A549 (cell line): ENCODE measurements around the gene CBR4. TPM values are rescaled to one million over a fixed set of nuclear protein-coding genes. Genes with fewer than 3 reads are reported as not detected.

Source experiments
- ATAC-seq, 2 experiments: fragments of 200-7000 bp in 1 of 2; fragments of >200 bp in 1 of 2; cut with Nextera tagmentation in 1 of 2; cut with Tn5 transposase in 1 of 2; 3 replicates each; pipeline versions ENCODE4 v1.8.0 to v1.9.1; 2018 to 2020; ENCODE audit warnings: mild to moderate bottlenecking in 1 of 2, moderate library complexity in 1 of 2
- CTCF ChIA-PET: fragments of 300-600 bp; sonication (Branson Sonifier 250); formaldehyde crosslinking; extraction: SDS; loops from one replicate; lab custom pipeline; 2021; ENCODE audit warnings: antibody characterized with exemption, inconsistent platforms; lab: Yijun Ruan, JAX
- POLR2A ChIA-PET: fragments of 350-600 bp; formaldehyde crosslinking; extraction: SDS; loops from one replicate; lab custom pipeline; 2021; ENCODE audit warnings: antibody characterized with exemption, inconsistent platforms; lab: Yijun Ruan, JAX
- DNase-seq, 2 experiments: peaks; one replicate each; pipeline versions ENCODE4 v3.0.0 to v3.0.0-alpha.2; 2011 to 2016; ENCODE audit warnings: low read depth in 1 of 2, low spot score in 1 of 2
- FAIRE-seq: peaks from 2 replicates; lab custom pipeline; 2011; peaks lifted over from hg19 to GRCh38; lab: Jason Lieb, UNC
- H3K27ac ChIP-seq, 2 experiments: fragments of >200 bp; sonication (Bioruptor Twin); formaldehyde crosslinking; 3 replicates each; pipeline ENCODE4 v1.5.1; 2016 to 2017
- H3K4me1 ChIP-seq: fragments of >200 bp; sonication (Bioruptor Twin); formaldehyde crosslinking; 3 replicates; pipeline ENCODE4 v1.6.1; 2016
- H3K4me2 ChIP-seq: fragments of >200 bp; sonication (Bioruptor Twin); formaldehyde crosslinking; 3 replicates; pipeline ENCODE4 v1.6.1; 2016
- H3K4me3 ChIP-seq: fragments of >200 bp; sonication (Bioruptor Twin); formaldehyde crosslinking; 3 replicates; pipeline ENCODE4 v1.5.1; 2016
- H3K9me3 ChIP-seq: fragments of >200 bp; sonication (Bioruptor Twin); formaldehyde crosslinking; 3 replicates; pipeline ENCODE4 v1.6.1; 2016
- ATOH8 ChIP-seq: fragments of 250-450 bp; sonication (Bioruptor Pico); IDR thresholded peaks from 2 replicates; pipeline ENCODE4 v1.5.0; 2020; ENCODE audit warnings: low read depth, mild to moderate bottlenecking, moderate library complexity
- BHLHE40 ChIP-seq: IDR thresholded peaks from 2 replicates; pipeline ENCODE4 v1.6.1; 2012; ENCODE audit warnings: low read depth, low read length, inconsistent platforms
- CBX2 ChIP-seq: fragments of 200-600 bp; sonication (generic); IDR thresholded peaks from 2 replicates; pipeline ENCODE4 v1.6.1; 2016; ENCODE audit warnings: low read depth, mild to moderate bottlenecking, borderline replicate concordance
- CHD2 ChIP-seq: fragments of 150-350 bp; IDR thresholded peaks from 2 replicates; pipeline ENCODE4 v1.6.1; 2014; ENCODE audit warnings: low read length; ENCODE audit not compliant: partially characterized antibody
- CTCF ChIP-seq: fragments of >200 bp; sonication (Bioruptor Twin); formaldehyde crosslinking; IDR thresholded peaks from 3 replicates; pipeline ENCODE4 v1.5.1; 2016
- EHF ChIP-seq: fragments of 250-450 bp; sonication (Bioruptor Pico); IDR thresholded peaks from 2 replicates; pipeline ENCODE4 v1.5.0; 2020; ENCODE audit warnings: mild to moderate bottlenecking
- FOSL2 ChIP-seq, 2 experiments: fragments of 450-650 bp in 1 of 2; fragments of >200 bp in 1 of 2; sonication (Bioruptor Twin) in 1 of 2; formaldehyde crosslinking; IDR thresholded peaks; 2 replicates each; pipeline versions ENCODE4 v1.5.0 to v1.6.1; 2016 to 2020; ENCODE audit warnings: mild to moderate bottlenecking in 1 of 2, moderate library complexity in 1 of 2
- FOXS1 ChIP-seq: fragments of 250-450 bp; sonication (Bioruptor Pico); IDR thresholded peaks from 2 replicates; pipeline ENCODE4 v1.5.0; 2020; ENCODE audit warnings: mild to moderate bottlenecking, moderate library complexity
- HOXB5 ChIP-seq: fragments of 250-450 bp; sonication (Bioruptor Pico); IDR thresholded peaks from 2 replicates; pipeline ENCODE4 v1.5.0; 2020; ENCODE audit warnings: mild to moderate bottlenecking, moderate library complexity
- JUNB ChIP-seq: fragments of >200 bp; sonication (Bioruptor Twin); formaldehyde crosslinking; IDR thresholded peaks from 2 replicates; pipeline ENCODE4 v1.6.1; 2016
- MYC ChIP-seq: IDR thresholded peaks from 2 replicates; pipeline ENCODE4 v1.6.1; 2012; ENCODE audit warnings: mild to moderate bottlenecking, inconsistent platforms, low read length, improper control_type of control experiment, borderline replicate concordance
- NFE2L2 ChIP-seq: fragments of 150-350 bp; conservative IDR thresholded peaks from 2 replicates; pipeline ENCODE4 v1.6.1; 2014; ENCODE audit warnings: low read length
- PHF8 ChIP-seq: fragments of 200-600 bp; sonication (generic); IDR thresholded peaks from 2 replicates; pipeline ENCODE4 v1.6.1; 2016; ENCODE audit warnings: low read depth, mild to moderate bottlenecking, antibody characterized with exemption, moderate library complexity, borderline replicate concordance
- POLR2A ChIP-seq: IDR thresholded peaks from 2 replicates; pipeline ENCODE4 v1.6.1; 2012; ENCODE audit warnings: mild to moderate bottlenecking, low read length
- RAD21 ChIP-seq, 2 experiments: fragments of >200 bp in 1 of 2; sonication (Bioruptor Twin) in 1 of 2; formaldehyde crosslinking in 1 of 2; IDR thresholded peaks in 1 of 2; conservative IDR thresholded peaks in 1 of 2; 2 replicates in 1 of 2; 3 replicates in 1 of 2; pipeline ENCODE4 v1.6.1; 2012 to 2018; ENCODE audit warnings: inconsistent platforms in 1 of 2
- RNF2 ChIP-seq: fragments of 200-600 bp; sonication (generic); IDR thresholded peaks from 2 replicates; pipeline ENCODE4 v1.6.1; 2016; ENCODE audit warnings: low read depth, mild to moderate bottlenecking, antibody characterized with exemption, moderate library complexity, borderline replicate concordance
- ZC3H11A ChIP-seq: fragments of 450-650 bp; IDR thresholded peaks from 2 replicates; pipeline ENCODE4 v1.6.1; 2014; ENCODE audit warnings: antibody characterized with exemption, mild to moderate bottlenecking
- ZFP36 ChIP-seq: fragments of 450-650 bp; IDR thresholded peaks from 2 replicates; pipeline ENCODE4 v1.6.1; 2014; ENCODE audit warnings: borderline replicate concordance; ENCODE audit not compliant: partially characterized antibody
- ZNF302 ChIP-seq: fragments of 250-450 bp; sonication (Bioruptor Pico); IDR thresholded peaks from 2 replicates; pipeline ENCODE4 v1.9.0; 2021; ENCODE audit warnings: inconsistent platforms, mild to moderate bottlenecking, moderate library complexity
- WGBS: methylation state at CpG from one replicate; pipeline ENCODE4 v1.1.6; 2017; ENCODE audit errors: missing lambda C conversion rate; 5-methylcytosine and 5-hydroxymethylcytosine counted together
- polyA plus RNA-seq, 4 experiments: library from polyadenylated mRNA; depleted of rRNA in 3 of 4; stranded (reverse); fragments of >200 nt; fragmentation: RNase III in 1 of 4; extraction: RNeasy Plus Mini Kit Qiagen cat#74134 plus additional on column Dnase treatment in 1 of 4; gene quantifications; 2 replicates in 3 of 4; 3 replicates in 1 of 4; pipeline ENCODE4 v1.2.3, GENCODE V29; 2011 to 2017

CBR4 gene
- polyA plus RNA-seq, 2 of the 4 experiments (the other 2 are of a cell fraction), result 8.9 to 9.3 TPM

GRCh38 chr4:169048868-169049414 is 38.9 kb upstream of the CBR4 start:
- no peak for FAIRE-seq
- POLR2A ChIA-PET, result no interaction called here
- CTCF ChIA-PET, result interaction anchor here (0.6 to 0.7 kb wide), 2 partner anchors 27 to 76 kb away, joined by 3 read pairs; no protein-coding TSS in a partner anchor

GRCh38 chr4:169047956-169048355 is 37.9 kb upstream of the CBR4 start:
- no peak for TF ChIP-seq PHF8
- TF ChIP-seq HOXB5 (CRISPR knock-in tag), result no peak
- no peak for TF ChIP-seq CBX2
- no peak for TF ChIP-seq ZNF302 (CRISPR knock-in tag)
- TF ChIP-seq ZC3H11A, result no peak
- no peak for TF ChIP-seq NFE2L2
- TF ChIP-seq JUNB, result no peak
- no peak for TF ChIP-seq FOSL2 (IDR thresholded peaks at IDR 0.05)
- no peak for TF ChIP-seq FOSL2 (CRISPR knock-in tag; IDR thresholded peaks at IDR 0.05)
- no peak for TF ChIP-seq POLR2A
- no peak for TF ChIP-seq RNF2
- no peak for TF ChIP-seq BHLHE40
- TF ChIP-seq FOXS1 (CRISPR knock-in tag), result no peak
- no peak for TF ChIP-seq MYC
- TF ChIP-seq EHF, result no peak
- no peak for TF ChIP-seq CHD2
- ChIA-PET POLR2A (no interaction called here), CTCF (interaction anchor here (0.8 kb wide), 1 partner anchor 15 kb away, joined by 3 read pairs; no protein-coding TSS in a partner anchor)
- DNase-seq, result no peak
- 84% methylated on average over 4 of the region's 4 CpGs for WGBS
- FAIRE-seq, result no peak
- no peak overlapping the region for H3K27ac ChIP-seq
- no peaks in the 10 kb centered on the region for H3K9me3 ChIP-seq
- ATAC-seq, result no peak
- H3K4me2 ChIP-seq, result no peak overlapping the region
- no peaks in the 10 kb centered on the region for H3K4me1 ChIP-seq
- H3K4me3 ChIP-seq, result no peak overlapping the region

More at GRCh38 chr4:169048868-169049414, 38.9 kb upstream of the CBR4 start:
- Histone ChIP-seq H3K4me3 (no peak overlapping the region), H3K4me2 (no peak overlapping the region), H3K4me1 (no peaks in the 10 kb centered on the region), H3K27ac (no peak overlapping the region), H3K9me3 (no peaks in the 10 kb centered on the region)
- WGBS, result 92% methylated on average over 9 of the region's 9 CpGs
- DNase-seq (no peak), ATAC-seq (no peak)
- TF ChIP-seq ZFP36, result no peak
- TF ChIP-seq CTCF, result no peak
- no peak for TF ChIP-seq ATOH8 (CRISPR knock-in tag)
- TF ChIP-seq, all 56 proteins: peak for 0

- Histone ChIP-seq H3K4me2 (no peak overlapping the region), H3K9me3 (no peaks in the 10 kb centered on the region), H3K4me3 (no peak overlapping the region), H3K4me1 (no peaks in the 10 kb centered on the region)
- DNase-seq, result peak in 1 of 2 experiments; percentile 10
- 0 out of 6 replicates have a peak, but pooled peaks of 1 of the 2 experiments have one; percentile 33 for ATAC-seq
- POLR2A ChIA-PET, result no interaction called here
- 77% methylated on average over 15 of the region's 15 CpGs for WGBS
- CTCF ChIA-PET, result interaction anchor here (1.4 to 2.4 kb wide), 3 partner anchors 21 to 26 kb away, joined by 3 to 6 read pairs (median 4); no protein-coding TSS in a partner anchor
- no peak for FAIRE-seq
- TF ChIP-seq RAD21 (conservative IDR thresholded peaks at IDR 0.05 in 1 of 2, IDR thresholded peaks at IDR 0.05 in 1 of 2) (peak in 1 of 2 experiments; percentile 13; a peak in 1 of 5 replicates), ATOH8 (CRISPR knock-in tag) (no peak)
- TF ChIP-seq, all 56 proteins: peak for 1
- H3K27ac ChIP-seq, result no peak overlapping the region
Measured at GRCh38 chr4:169045862-169046584, 36.0 kb upstream of the CBR4 start.
